OCI-LY7 (cell line): Measurements from ENCODE around the gene DHRS3. TPM values are rescaled to one million over a fixed set of nuclear protein-coding genes. Genes with fewer than 3 reads are reported as not detected.

Source experiments
- BruUV-seq: library from RNA; stranded (reverse); fragments of 400-500 nt; replicated peaks from 2 replicates; lab custom pipeline; 2021; lab: Mats Ljungman, UMichigan
- CTCF ChIA-PET: fragments of 300-600 bp; sonication (Branson Sonifier 250); formaldehyde crosslinking; loops from one replicate; lab custom pipeline; 2022; ENCODE audit warnings: antibody characterized with exemption; ENCODE audit not compliant: unreplicated experiment; lab: Charles Lee
- POLR2A ChIA-PET: fragments of 300-600 bp; sonication (Branson Sonifier 250); formaldehyde crosslinking; loops from one replicate; lab custom pipeline; 2022; ENCODE audit warnings: antibody characterized with exemption; lab: Charles Lee
- DNase-seq: peaks from one replicate; pipeline ENCODE4 v3.0.0-alpha.2; 2015; ENCODE audit warnings: low spot score
- H2AFZ ChIP-seq: fragments of 200-600 bp; sonication (generic), shearing (Covaris generic); 2 replicates; pipeline ENCODE4 v1.6.1; 2014; ENCODE audit warnings: mild to moderate bottlenecking, antibody characterized with exemption, low read length, moderate library complexity
- H3K27ac ChIP-seq: fragments of 200-600 bp; sonication (generic); 2 replicates; pipeline ENCODE4 v1.5.1; 2014; ENCODE audit warnings: mixed run types, low read depth, mild to moderate bottlenecking, moderate library complexity, low read length, inconsistent platforms; ENCODE audit not compliant: poor library complexity, severe bottlenecking
- H3K36me3 ChIP-seq: fragments of 200-600 bp; sonication (generic); 2 replicates; pipeline ENCODE4 v1.6.1; 2014; ENCODE audit warnings: mild to moderate bottlenecking, antibody characterized with exemption, low read length, moderate library complexity, mixed read lengths; ENCODE audit not compliant: insufficient read depth
- H3K4me1 ChIP-seq: fragments of 200-600 bp; sonication (generic); 2 replicates; pipeline ENCODE4 v1.5.1; 2014; ENCODE audit warnings: mild to moderate bottlenecking, low read length; ENCODE audit not compliant: insufficient read depth, poor library complexity, severe bottlenecking
- H3K4me2 ChIP-seq: fragments of 200-600 bp; sonication (generic); 2 replicates; pipeline ENCODE4 v1.6.1; 2014; ENCODE audit warnings: mild to moderate bottlenecking, low read length
- H3K4me3 ChIP-seq: fragments of 200-600 bp; sonication (generic); 2 replicates; pipeline ENCODE4 v1.5.1; 2014; ENCODE audit warnings: mild to moderate bottlenecking, low read depth, low read length; ENCODE audit not compliant: poor library complexity, severe bottlenecking
- H3K79me2 ChIP-seq: fragments of 200-600 bp; sonication (generic); 2 replicates; pipeline ENCODE4 v1.6.1; 2016; ENCODE audit warnings: low read depth, mild to moderate bottlenecking, low read length, moderate library complexity, mixed read lengths; ENCODE audit not compliant: insufficient read depth
- H3K9me2 ChIP-seq: fragments of 200-600 bp; sonication (generic); 2 replicates; pipeline ENCODE4 v1.6.1; 2016; ENCODE audit warnings: mild to moderate bottlenecking, low read length, mixed read lengths; ENCODE audit not compliant: insufficient read depth
- H3K9me3 ChIP-seq: fragments of 200-600 bp; sonication (generic); 2 replicates; pipeline ENCODE4 v1.6.1; 2014; ENCODE audit warnings: mild to moderate bottlenecking, mixed run types, low read length, mixed read lengths
- H4K20me1 ChIP-seq: fragments of 200-600 bp; sonication (generic); 2 replicates; pipeline ENCODE4 v1.6.1; 2014; ENCODE audit warnings: mild to moderate bottlenecking, antibody characterized with exemption, low read length, moderate library complexity, mixed read lengths; ENCODE audit not compliant: insufficient read depth
- EZH2phosphoT487 ChIP-seq: fragments of 200-600 bp; sonication (generic); IDR thresholded peaks from 2 replicates; pipeline ENCODE4 v1.6.1; 2018; ENCODE audit warnings: low read depth, borderline replicate concordance, mild to moderate bottlenecking, mixed run types, antibody characterized with exemption, low read length, moderate library complexity, mixed read lengths
- intact Hi-C: fragments of 100-400 bp; cut with micrococcal nuclease; formaldehyde crosslinking; loops from one replicate; pipeline ENCODE4 v1.10.0; 2022; ENCODE audit not compliant: unreplicated experiment
- total RNA-seq, 2 experiments: library from RNA; depleted of rRNA in 1 of 2; stranded (reverse); fragments of >200 nt in 1 of 2; shearing (Covaris generic) in 1 of 2; gene quantifications; 2 replicates each; pipeline ENCODE4 v1.2.3, GENCODE V29; 2014 to 2022
- TF ChIP-seq, protein P1 (sequence below): fragments of 200-600 bp; sonication (generic); conservative IDR thresholded peaks from 2 replicates; pipeline ENCODE4 v1.5.1; 2014; ENCODE audit warnings: mild to moderate bottlenecking, antibody characterized with exemption, low read length, moderate library complexity, mixed read lengths

The DHRS3 gene
- total RNA-seq, 2 experiments from 2014 or later, result not detected

GRCh38 chr1:12626888-12627287, 8.9 kb upstream of the DHRS3 start:
- H3K4me1 ChIP-seq, result no peaks in the 10 kb centered on the region
- TF ChIP-seq, protein P1, sequence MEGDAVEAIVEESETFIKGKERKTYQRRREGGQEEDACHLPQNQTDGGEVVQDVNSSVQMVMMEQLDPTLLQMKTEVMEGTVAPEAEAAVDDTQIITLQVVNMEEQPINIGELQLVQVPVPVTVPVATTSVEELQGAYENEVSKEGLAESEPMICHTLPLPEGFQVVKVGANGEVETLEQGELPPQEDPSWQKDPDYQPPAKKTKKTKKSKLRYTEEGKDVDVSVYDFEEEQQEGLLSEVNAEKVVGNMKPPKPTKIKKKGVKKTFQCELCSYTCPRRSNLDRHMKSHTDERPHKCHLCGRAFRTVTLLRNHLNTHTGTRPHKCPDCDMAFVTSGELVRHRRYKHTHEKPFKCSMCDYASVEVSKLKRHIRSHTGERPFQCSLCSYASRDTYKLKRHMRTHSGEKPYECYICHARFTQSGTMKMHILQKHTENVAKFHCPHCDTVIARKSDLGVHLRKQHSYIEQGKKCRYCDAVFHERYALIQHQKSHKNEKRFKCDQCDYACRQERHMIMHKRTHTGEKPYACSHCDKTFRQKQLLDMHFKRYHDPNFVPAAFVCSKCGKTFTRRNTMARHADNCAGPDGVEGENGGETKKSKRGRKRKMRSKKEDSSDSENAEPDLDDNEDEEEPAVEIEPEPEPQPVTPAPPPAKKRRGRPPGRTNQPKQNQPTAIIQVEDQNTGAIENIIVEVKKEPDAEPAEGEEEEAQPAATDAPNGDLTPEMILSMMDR, result no peak
- no peak for TF ChIP-seq EZH2phosphoT487
- intact Hi-C loops, result loop anchor here (10.0 kb wide), 1 partner anchor 502 kb away; no protein-coding TSS in a partner anchor
- no peaks in the 10 kb centered on the region for H4K20me1 ChIP-seq
- POLR2A ChIA-PET, result no interaction called here
- H3K4me2 ChIP-seq, result no peak overlapping the region
- H2AFZ ChIP-seq, result no peak overlapping the region
- H3K9me2 ChIP-seq, result no peaks in the 10 kb centered on the region
- H3K9me3 ChIP-seq, result no peaks in the 10 kb centered on the region
- no peak overlapping the region for H3K4me3 ChIP-seq
- CTCF ChIA-PET, result no interaction called here
- H3K27ac ChIP-seq, result no peak overlapping the region
- no peak for DNase-seq
- no TSS peak for BruUV-seq
- H3K79me2 ChIP-seq, result no peaks in the 10 kb centered on the region
- no peaks in the 10 kb centered on the region for H3K36me3 ChIP-seq

- Histone ChIP-seq H4K20me1 (no peaks in the 10 kb centered on the region), H2AFZ (no peak overlapping the region), H3K4me3 (no peak overlapping the region), H3K27ac (no peak overlapping the region), H3K9me3 (no peaks in the 10 kb centered on the region), H3K4me1 (no peaks in the 10 kb centered on the region), H3K9me2 (no peaks in the 10 kb centered on the region), H3K36me3 (no peaks in the 10 kb centered on the region), H3K79me2 (no peaks in the 10 kb centered on the region), H3K4me2 (no peak overlapping the region)
- ChIA-PET POLR2A (no interaction called here), CTCF (no interaction called here)
- DNase-seq, result no peak
- TF ChIP-seq, protein P1, result no peak
- no peak for TF ChIP-seq EZH2phosphoT487
- intact Hi-C loops, result loop anchor here (10.0 kb wide), 1 partner anchor 500 kb away; no protein-coding TSS in a partner anchor
- no TSS peak for BruUV-seq
Measured at GRCh38 chr1:12625276-12625675, 7.3 kb upstream of the DHRS3 start.

GRCh38 chr1:12622506-12622905, 4.5 kb upstream of the DHRS3 start:
- ChIA-PET CTCF (no interaction called here), POLR2A (no interaction called here)
- no peaks in the 10 kb centered on the region for H3K9me3 ChIP-seq
- no TSS peak for BruUV-seq
- H4K20me1 ChIP-seq, result no peaks in the 10 kb centered on the region
- H3K4me1 ChIP-seq, result no peaks in the 10 kb centered on the region
- H2AFZ ChIP-seq, result no peak overlapping the region
- no peak for DNase-seq
- H3K36me3 ChIP-seq, result no peaks in the 10 kb centered on the region
- no peaks in the 10 kb centered on the region for H3K79me2 ChIP-seq
- H3K4me3 ChIP-seq, result no peak overlapping the region
- no peak overlapping the region for H3K27ac ChIP-seq
- intact Hi-C loops, result loop anchor here (5.0 to 10.0 kb wide), 2 partner anchors 350 to 498 kb away; no protein-coding TSS in a partner anchor
- H3K9me2 ChIP-seq, result no peaks in the 10 kb centered on the region
- no peak overlapping the region for H3K4me2 ChIP-seq
- TF ChIP-seq EZH2phosphoT487, result no peak
- TF ChIP-seq, protein P1, result no peak
